ENCODE measurements around the gene TLX3.
"Not testable (repeated sequence)": the region's sequence is repeated elsewhere in the genome, so short reads cannot be mapped to it uniquely, and the experiment has no call there.

Gene TLX3

GRCh38 chr5:171340491-171340890 lies 31.4 kb downstream of the TLX3 start:
- no peak for DNase-seq (ENCODE audit: low read depth)
- TF ChIP-seq CTCF (IDR thresholded peaks at IDR 0.05; ENCODE audit: low read length, missing control alignments), result no peak
- H3K4me3 ChIP-seq (replicated peaks; ENCODE audit: low read depth, low read length), result no peak overlapping the region

GRCh38 chr5:171342362-171343111 lies 33.5 kb downstream of the TLX3 start:
- peak; percentile 75 for TF ChIP-seq CTCF (IDR thresholded peaks at IDR 0.05; ENCODE audit: low read length, missing control alignments)
- DNase-seq (ENCODE audit: low read depth), result peak; percentile 80
- H3K4me3 ChIP-seq (replicated peaks; ENCODE audit: low read depth, low read length), result no peak overlapping the region

GRCh38 chr5:171344936-171345608 lies 36.0 kb downstream of the TLX3 start:
- no peak overlapping the region for H3K4me3 ChIP-seq (replicated peaks; ENCODE audit: low read depth, low read length)
- no peak for TF ChIP-seq CTCF (IDR thresholded peaks at IDR 0.05; ENCODE audit: low read length, missing control alignments)
- DNase-seq (ENCODE audit: low read depth), result no peak

- DNase-seq (ENCODE audit: low read depth), result no peak
- no peak for TF ChIP-seq CTCF (IDR thresholded peaks at IDR 0.05; ENCODE audit: low read length, missing control alignments)
- no peak overlapping the region for H3K4me3 ChIP-seq (replicated peaks; ENCODE audit: low read depth, low read length)
Observed at GRCh38 chr5:171351536-171352073, 42.6 kb downstream of the TLX3 start.

- DNase-seq (ENCODE audit: low read depth), result no peak
- no peak overlapping the region for H3K4me3 ChIP-seq (replicated peaks; ENCODE audit: low read depth, low read length)
- TF ChIP-seq CTCF (IDR thresholded peaks at IDR 0.05; ENCODE audit: low read length, missing control alignments), result no peak
Observed at GRCh38 chr5:171355302-171355724, 46.3 kb downstream of the TLX3 start.

GRCh38 chr5:171357843-171358242 lies 48.8 kb downstream of the TLX3 start:
- no peak for TF ChIP-seq CTCF (IDR thresholded peaks at IDR 0.05; ENCODE audit: low read length, missing control alignments)

GRCh38 chr5:171361151-171361550 lies 52.1 kb downstream of the TLX3 start:
- not testable (repeated sequence) for DNase-seq (ENCODE audit: low read depth); H3K4me3 ChIP-seq (replicated peaks; ENCODE audit: low read depth, low read length)

More at GRCh38 chr5:171357843-171358242, 48.8 kb downstream of the TLX3 start:
- no peak overlapping the region for H3K4me3 ChIP-seq (replicated peaks; ENCODE audit: low read depth, low read length)
- DNase-seq (ENCODE audit: low read depth), result no peak

All from fibroblast of pulmonary artery (primary cell).